ENCODE data around the gene KRTAP10-5. TPM values are rescaled to one million over a fixed set of nuclear protein-coding genes. Genes with fewer than 3 reads are reported as not detected.
"Not testable (repeated sequence)": the region's sequence is repeated elsewhere in the genome, so short reads cannot be mapped to it uniquely, and the experiment has no call there.

KRTAP10-5 gene
- total RNA-seq, 1 donor from 2014 or later: not detected

GRCh38 chr21:44592446-44593311 lies 12.3 kb upstream of the KRTAP10-5 start, which contains the start of gene KRTAP10-6:
KRTAP10-6 (minus strand) TSS chr21:44592505; CDS start chr21:44592484, 21 bp downstream.
- TF ChIP-seq CTCF (IDR thresholded peaks at IDR 0.05; ENCODE audit: partially characterized antibody, unreplicated experiment): no peak
- Mint-ChIP-seq H3K27me3 (ENCODE audit: unreplicated experiment) (peaks cover 8% of the 10 kb centered on the region), H3K9me3 (ENCODE audit: unreplicated experiment) (peaks cover 8% of the 10 kb centered on the region), H3K36me3 (ENCODE audit: unreplicated experiment) (no peaks in the 10 kb centered on the region), H3K4me3 (ENCODE audit: unreplicated experiment) (no peak within 1 kb of the TSS), H3K27ac (ENCODE audit: unreplicated experiment) (peak within 1 kb of the TSS; percentile 33), H3K4me1 (ENCODE audit: low read depth, unreplicated experiment) (peaks cover 9% of the 10 kb centered on the region)
- no peak for DNase-seq

GRCh38 chr21:44591801-44592130 lies 11.4 kb upstream of the KRTAP10-5 start:
- H3K9me3 Mint-ChIP-seq (ENCODE audit: unreplicated experiment); H3K36me3 Mint-ChIP-seq (ENCODE audit: unreplicated experiment); H3K27ac Mint-ChIP-seq (ENCODE audit: unreplicated experiment); H3K4me3 Mint-ChIP-seq (ENCODE audit: unreplicated experiment); DNase-seq; H3K27me3 Mint-ChIP-seq (ENCODE audit: unreplicated experiment); H3K4me1 Mint-ChIP-seq (ENCODE audit: low read depth, unreplicated experiment): not testable (repeated sequence)

DNA sequence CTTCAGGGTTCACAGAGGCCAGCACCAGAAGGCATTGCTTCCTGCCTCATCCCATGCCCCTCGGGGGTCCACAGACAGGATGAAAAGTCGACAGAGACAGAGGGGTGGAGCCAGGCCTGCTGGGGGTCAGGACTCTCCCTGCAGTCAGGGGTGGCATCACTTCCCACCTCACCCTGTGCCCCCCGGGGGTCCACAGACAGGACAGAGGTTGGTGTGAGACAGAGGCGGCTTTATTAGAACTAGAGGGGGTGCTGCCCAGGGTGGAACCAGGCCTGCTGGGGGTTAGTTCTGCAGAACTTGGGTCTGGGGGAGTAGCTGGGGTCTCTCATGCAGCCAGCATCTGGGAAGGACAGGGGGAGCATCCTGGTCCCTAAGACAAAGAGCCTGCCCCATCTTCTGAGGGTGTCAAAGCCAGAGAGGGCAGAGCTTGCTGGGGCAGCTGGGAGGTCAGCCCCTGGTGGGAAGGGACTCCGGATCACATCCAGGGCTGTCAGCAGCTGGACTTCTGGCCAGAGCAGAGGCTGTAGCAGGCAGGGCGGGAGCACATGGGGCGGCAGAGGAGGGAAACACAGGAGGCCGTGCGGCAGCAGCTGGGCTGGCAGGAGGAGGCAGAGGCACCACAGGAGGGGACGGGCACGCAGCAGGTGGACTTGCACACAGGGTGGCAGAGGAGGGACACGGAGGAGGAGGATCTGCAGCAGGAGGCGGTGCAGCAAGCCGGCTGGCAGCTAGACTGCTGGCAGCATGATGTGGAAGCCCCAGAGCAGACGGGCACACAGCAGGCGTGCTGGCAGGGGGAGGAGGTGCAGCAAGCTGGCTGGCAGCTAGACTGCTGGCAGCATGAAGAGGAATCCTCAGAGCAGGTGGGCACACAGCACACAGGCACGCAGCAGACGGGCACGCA lies 10.7 kb upstream of the KRTAP10-5 start:
- H3K36me3 Mint-ChIP-seq (ENCODE audit: unreplicated experiment); H3K27me3 Mint-ChIP-seq (ENCODE audit: unreplicated experiment); DNase-seq; H3K4me1 Mint-ChIP-seq (ENCODE audit: low read depth, unreplicated experiment); H3K4me3 Mint-ChIP-seq (ENCODE audit: unreplicated experiment); H3K9me3 Mint-ChIP-seq (ENCODE audit: unreplicated experiment): not testable (repeated sequence)
- H3K27ac Mint-ChIP-seq (ENCODE audit: unreplicated experiment): peak overlapping the region; percentile 33

DNA sequence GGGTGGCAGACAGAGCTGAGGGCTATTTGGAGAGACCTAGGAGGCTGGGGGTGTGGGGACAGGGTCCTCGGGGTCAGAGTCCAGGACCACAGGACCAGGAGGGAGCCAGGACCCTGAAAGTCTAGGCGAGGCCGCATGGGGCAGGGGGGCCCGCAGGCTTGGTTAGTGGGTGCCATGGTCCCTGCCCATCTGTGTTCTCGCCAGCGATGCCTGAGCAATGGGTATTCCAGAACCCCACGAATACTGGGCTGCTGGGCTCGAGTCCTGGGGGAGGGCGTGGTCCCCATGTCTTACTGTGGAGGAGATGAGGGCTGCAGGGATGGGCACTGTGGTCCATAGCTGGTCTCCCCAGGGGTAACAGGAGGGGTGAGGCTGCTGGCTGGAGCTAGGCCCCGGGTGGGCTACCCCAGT lies 9.9 kb upstream of the KRTAP10-5 start:
- no peak overlapping the region for H3K4me3 Mint-ChIP-seq (ENCODE audit: unreplicated experiment)
- no peak for TF ChIP-seq CTCF (IDR thresholded peaks at IDR 0.05; ENCODE audit: partially characterized antibody, unreplicated experiment)
- peaks cover 8% of the 10 kb centered on the region for H3K27me3 Mint-ChIP-seq (ENCODE audit: unreplicated experiment)
- H3K9me3 Mint-ChIP-seq (ENCODE audit: unreplicated experiment): peaks cover 5% of the 10 kb centered on the region
- peaks cover 4% of the 10 kb centered on the region for H3K36me3 Mint-ChIP-seq (ENCODE audit: unreplicated experiment)
- H3K4me1 Mint-ChIP-seq (ENCODE audit: low read depth, unreplicated experiment): peaks cover 9% of the 10 kb centered on the region
- no peak overlapping the region for H3K27ac Mint-ChIP-seq (ENCODE audit: unreplicated experiment)
- no peak for DNase-seq

DNA sequence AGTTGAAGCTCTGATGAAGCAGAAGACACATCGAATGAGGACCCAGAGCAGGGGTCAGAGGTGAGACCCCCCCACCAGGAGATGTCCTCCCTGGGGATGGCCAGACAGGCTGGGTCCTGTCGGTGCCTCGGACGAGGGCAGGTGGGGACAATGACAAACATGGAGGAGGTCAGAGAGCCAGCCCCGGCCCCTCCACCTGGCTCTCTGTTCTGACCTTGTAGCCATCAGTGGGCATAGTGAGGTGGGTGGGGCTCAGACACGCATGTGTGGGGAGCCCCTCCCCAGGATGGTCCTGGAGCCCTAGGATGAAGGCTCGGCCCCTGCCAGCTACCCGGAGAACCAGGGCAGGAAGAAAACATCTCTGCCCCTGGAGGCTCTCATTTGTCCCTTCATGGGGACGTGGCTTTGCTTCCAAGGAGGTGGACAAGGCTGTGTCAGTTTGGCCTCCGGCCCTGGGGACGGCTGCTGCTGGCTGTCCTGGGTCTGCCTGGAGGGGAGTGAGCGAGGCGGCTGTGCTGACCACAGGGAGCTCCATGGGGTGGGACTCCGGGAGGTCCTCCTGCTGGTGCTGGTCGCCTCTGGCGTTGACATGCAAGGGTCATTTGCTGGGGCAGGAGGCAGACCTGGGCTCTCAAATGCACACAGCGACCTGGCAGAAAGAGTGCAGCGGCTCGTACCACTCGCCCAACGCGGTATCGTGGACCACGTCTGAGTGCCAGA lies 9.3 kb upstream of the KRTAP10-5 start:
- no peak for TF ChIP-seq CTCF (IDR thresholded peaks at IDR 0.05; ENCODE audit: partially characterized antibody, unreplicated experiment)
- Mint-ChIP-seq H3K36me3 (ENCODE audit: unreplicated experiment) (peaks cover 4% of the 10 kb centered on the region), H3K4me3 (ENCODE audit: unreplicated experiment) (no peak overlapping the region), H3K4me1 (ENCODE audit: low read depth, unreplicated experiment) (peaks cover 9% of the 10 kb centered on the region), H3K9me3 (ENCODE audit: unreplicated experiment) (peaks cover 8% of the 10 kb centered on the region), H3K27me3 (ENCODE audit: unreplicated experiment) (peaks cover 8% of the 10 kb centered on the region), H3K27ac (ENCODE audit: unreplicated experiment) (no peak overlapping the region)
- DNase-seq: no peak

Data from glutamatergic neuron (in vitro differentiated cells).